ENCODE results near the gene RPS21. TPM values are rescaled to one million over a fixed set of nuclear protein-coding genes. Genes with fewer than 3 reads are reported as not detected.

Gene RPS21
- total and polyA plus RNA-seq, 10 of the 15 experiments (the other 5 are each of a cell fraction or from before 2014, with no cell fraction given): 1,474 to 4,987 (median 2,439) TPM

DNA sequence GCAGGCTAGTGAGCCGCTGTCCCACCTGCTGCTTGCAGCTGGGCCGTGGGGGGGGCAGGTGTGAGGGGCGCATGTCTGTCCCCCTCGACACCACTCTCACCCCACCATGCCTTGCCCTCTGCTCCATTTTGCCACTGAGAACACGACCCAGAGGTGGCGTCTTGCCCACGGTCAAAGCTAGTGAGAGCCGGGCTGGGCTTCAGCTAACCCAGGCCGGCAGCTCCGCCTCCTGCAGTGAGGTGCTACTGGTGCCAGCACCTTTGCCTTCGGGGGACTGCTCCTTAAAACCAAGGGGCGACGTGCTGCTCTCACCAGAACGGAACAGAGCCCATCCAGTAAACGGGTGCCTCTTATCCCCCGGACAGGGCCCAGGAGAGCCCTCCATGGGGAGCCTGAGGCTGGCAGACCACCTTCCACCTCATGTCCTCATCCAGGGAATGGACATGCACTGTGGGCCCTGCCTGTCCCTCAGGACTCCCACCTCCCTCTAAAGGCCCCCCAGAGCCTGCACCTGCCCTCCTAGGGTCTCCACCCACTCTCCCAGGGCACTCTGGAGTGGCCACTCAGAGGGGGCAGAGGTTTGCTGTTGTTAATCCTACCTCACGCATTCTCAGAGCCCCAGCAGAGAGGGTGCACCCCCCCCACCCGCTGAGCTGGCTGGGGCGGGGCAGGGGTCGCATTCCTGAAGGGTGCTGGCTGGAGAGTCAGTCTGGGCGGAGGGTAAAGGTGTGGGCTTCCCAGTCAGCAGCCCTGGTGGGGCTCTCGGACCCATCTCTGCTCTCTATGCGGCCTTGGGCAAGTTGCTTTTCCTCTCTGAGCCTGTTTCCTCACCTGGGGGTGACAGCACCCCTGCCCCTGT, 37.6 kb downstream of the RPS21 start:
- no peaks in the 10 kb centered on the region for H3K79me2 ChIP-seq (ENCODE audit: control insufficient read depth, insufficient read depth, low read length)
- no peaks in the 10 kb centered on the region for H4K20me1 ChIP-seq (ENCODE audit: control insufficient read depth, insufficient read depth)
- FAIRE-seq (no peak), ATAC-seq (no peak), DNase-seq (ENCODE audit: low read depth, low spot score) (no peak)
- no peaks in the 10 kb centered on the region for H3K36me3 ChIP-seq (ENCODE audit: control insufficient read depth in 2 of 2, insufficient read depth in 2 of 2, low read length in 1 of 2)
- intact Hi-C loops (cut with micrococcal nuclease; ENCODE audit: unreplicated experiment) (no loop called here), in situ Hi-C loops (cut with MboI) (no loop called here)
- no peaks in the 10 kb centered on the region for H3K9me3 ChIP-seq (replicated peaks; ENCODE audit: control insufficient read depth, insufficient read depth, low read length)
- H3K4me1 ChIP-seq (ENCODE audit: control insufficient read depth, insufficient read depth, low read length): no peaks in the 10 kb centered on the region
- BruUV-seq (replicated peaks): no TSS peak
- ChIA-PET POLR2A (no interaction called here), SMC1A (ENCODE audit: uncharacterized antibody, unreplicated experiment) (no interaction called here), RAD21 (ENCODE audit: unreplicated experiment) (no interaction called here), CTCF (no interaction called here)
- no peak overlapping the region for H3K9ac ChIP-seq (ENCODE audit: control insufficient read depth, insufficient read depth, low read length)
- H3K27me3 ChIP-seq (replicated peaks in 1 of 2; ENCODE audit: control insufficient read depth in 2 of 2, insufficient read depth in 2 of 2, low read length in 1 of 2): peaks cover 0 to 1% of the 10 kb centered on the region in 2 experiments; a peak in 2 of 4 replicates
- no peak for TF ChIP-seq MEF2A (IDR thresholded peaks at IDR 0.05; ENCODE audit: insufficient read depth, low read depth, low read length)
- TF ChIP-seq ZNF207 (IDR thresholded peaks at IDR 0.05; ENCODE audit: borderline replicate concordance): no peak
- TF ChIP-seq, protein P1, sequence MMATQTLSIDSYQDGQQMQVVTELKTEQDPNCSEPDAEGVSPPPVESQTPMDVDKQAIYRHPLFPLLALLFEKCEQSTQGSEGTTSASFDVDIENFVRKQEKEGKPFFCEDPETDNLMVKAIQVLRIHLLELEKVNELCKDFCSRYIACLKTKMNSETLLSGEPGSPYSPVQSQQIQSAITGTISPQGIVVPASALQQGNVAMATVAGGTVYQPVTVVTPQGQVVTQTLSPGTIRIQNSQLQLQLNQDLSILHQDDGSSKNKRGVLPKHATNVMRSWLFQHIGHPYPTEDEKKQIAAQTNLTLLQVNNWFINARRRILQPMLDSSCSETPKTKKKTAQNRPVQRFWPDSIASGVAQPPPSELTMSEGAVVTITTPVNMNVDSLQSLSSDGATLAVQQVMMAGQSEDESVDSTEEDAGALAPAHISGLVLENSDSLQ (IDR thresholded peaks at IDR 0.05): no peak
- no peak for TF ChIP-seq ZNF687 (IDR thresholded peaks at IDR 0.05)
- no peak for TF ChIP-seq ZNF274 (IDR thresholded peaks at IDR 0.05; ENCODE audit: insufficient read depth, insufficient read length)
- no peak for TF ChIP-seq ZZZ3 (IDR thresholded peaks at IDR 0.05; ENCODE audit: control insufficient read depth, insufficient read length, low read depth)
- TF ChIP-seq TCF7 (IDR thresholded peaks at IDR 0.05; ENCODE audit: borderline replicate concordance): no peak
- TF ChIP-seq CHD2 (IDR thresholded peaks at IDR 0.05; ENCODE audit: borderline replicate concordance, low read depth, low read length): no peak
- no peak for TF ChIP-seq FOXK2 (IDR thresholded peaks at IDR 0.05)
- no peak for TF ChIP-seq NR2C2 (IDR thresholded peaks at IDR 0.05; ENCODE audit: borderline replicate concordance, control insufficient read depth, insufficient read length, low read depth)
- no peak overlapping the region for H3K4me3 ChIP-seq
- H3K27ac ChIP-seq (ENCODE audit: control insufficient read depth, insufficient read depth): no peak overlapping the region
- H2AFZ ChIP-seq (ENCODE audit: control insufficient read depth, low read depth, low read length): no peak overlapping the region
- H3K4me2 ChIP-seq (ENCODE audit: control insufficient read depth, insufficient read depth): no peak overlapping the region
- WGBS (ENCODE audit: insufficient coverage, insufficient replicate concordance, low lambda C conversion rate, missing lambda C conversion rate): 19% methylated on average over 23 of the region's 23 CpGs
